ENCODE results near the gene MYH6. TPM values are rescaled to one million over a fixed set of nuclear protein-coding genes. Genes with fewer than 3 reads are reported as not detected.

MYH6 gene
- total RNA-seq, 4 donors from 2014 or later = not detected

GRCh38 chr14:23362200-23362599 is 45.9 kb downstream of the MYH6 start:
- Histone ChIP-seq H3K4me1 (peaks cover 0 to 9% (median 0%) of the 10 kb centered on the region in 4 donors), H3K27ac (peak overlapping the region in 1 of 4 donors; percentile 16), H3K4me3 (no peak overlapping the region)

GRCh38 chr14:23361763-23362162 is 46.3 kb downstream of the MYH6 start:
- no peaks in the 10 kb centered on the region for H3K9me3 ChIP-seq
- TF ChIP-seq CTCF (IDR thresholded peaks at IDR 0.05) (no peak), POLR2A (IDR thresholded peaks at IDR 0.05) (no peak)
- H3K27me3 ChIP-seq = peaks cover 0 to 6% of the 10 kb centered on the region in 2 donors
- peak overlapping the region in 2 of 4 donors; percentile 16 to 50 for H3K27ac ChIP-seq
- DNase-seq = no peak
- peaks cover 0 to 9% (median 0%) of the 10 kb centered on the region in 4 donors for H3K4me1 ChIP-seq
- H3K4me3 ChIP-seq = no peak overlapping the region
- H3K36me3 ChIP-seq = no peaks in the 10 kb centered on the region

More at GRCh38 chr14:23362200-23362599, 45.9 kb downstream of the MYH6 start:
- Histone ChIP-seq H3K36me3 (no peaks in the 10 kb centered on the region), H3K9me3 (no peaks in the 10 kb centered on the region), H3K27me3 (peaks cover 0 to 6% of the 10 kb centered on the region in 2 donors)
- DNase-seq = no peak
- TF ChIP-seq POLR2A (IDR thresholded peaks at IDR 0.05) (no peak), CTCF (IDR thresholded peaks at IDR 0.05) (no peak)

- H3K9me3 ChIP-seq = no peaks in the 10 kb centered on the region
- no peak for TF ChIP-seq POLR2A (IDR thresholded peaks at IDR 0.05)
- no peak for TF ChIP-seq CTCF (IDR thresholded peaks at IDR 0.05)
- H3K4me1 ChIP-seq = peaks cover 0 to 9% (median 0%) of the 10 kb centered on the region in 4 donors
- peak overlapping the region in 1 of 4 donors; percentile 50 for H3K27ac ChIP-seq
- H3K27me3 ChIP-seq = peaks cover 0 to 6% of the 10 kb centered on the region in 2 donors
- no peak overlapping the region for H3K4me3 ChIP-seq
- H3K36me3 ChIP-seq = no peaks in the 10 kb centered on the region
- no peak for DNase-seq
Measured at GRCh38 chr14:23361320-23361719, 46.8 kb downstream of the MYH6 start.

- H3K27ac ChIP-seq = peak overlapping the region in 1 of 4 donors; percentile 50
- H3K4me1 ChIP-seq = peaks cover 0 to 9% (median 0%) of the 10 kb centered on the region in 4 donors
Measured at GRCh38 chr14:23360496-23360895, 47.6 kb downstream of the MYH6 start.

GRCh38 chr14:23359722-23360447 is 48.2 kb downstream of the MYH6 start:
- H3K27ac ChIP-seq = no peak overlapping the region
- H3K27me3 ChIP-seq = no peaks in the 10 kb centered on the region
- TF ChIP-seq POLR2A (IDR thresholded peaks at IDR 0.05) = no peak
- H3K36me3 ChIP-seq = no peaks in the 10 kb centered on the region
- H3K4me3 ChIP-seq = no peak overlapping the region
- no peak for DNase-seq
- H3K9me3 ChIP-seq = no peaks in the 10 kb centered on the region
- H3K4me1 ChIP-seq = peaks cover 0 to 9% (median 0%) of the 10 kb centered on the region in 4 donors

More at GRCh38 chr14:23360496-23360895, 47.6 kb downstream of the MYH6 start:
- peak in 1 of 3 donors; percentile 39 for DNase-seq
- Histone ChIP-seq H3K27me3 (peaks cover 0 to 4% of the 10 kb centered on the region in 2 donors), H3K9me3 (no peaks in the 10 kb centered on the region), H3K4me3 (no peak overlapping the region), H3K36me3 (no peaks in the 10 kb centered on the region)
- TF ChIP-seq POLR2A (IDR thresholded peaks at IDR 0.05) (no peak), CTCF (IDR thresholded peaks at IDR 0.05) (no peak)

GRCh38 chr14:23359167-23359626 is 48.9 kb downstream of the MYH6 start:
- no peaks in the 10 kb centered on the region for H3K27me3 ChIP-seq
- H3K9me3 ChIP-seq = no peaks in the 10 kb centered on the region
- no peak overlapping the region for H3K4me3 ChIP-seq
- no peaks in the 10 kb centered on the region for H3K36me3 ChIP-seq
- peaks cover 0 to 9% (median 0%) of the 10 kb centered on the region in 4 donors for H3K4me1 ChIP-seq
- DNase-seq = peak in 1 of 3 donors; percentile 27
- H3K27ac ChIP-seq = no peak overlapping the region
- TF ChIP-seq POLR2A (IDR thresholded peaks at IDR 0.05) = no peak
- TF ChIP-seq CTCF (IDR thresholded peaks at IDR 0.05) = no peak
